ENCODE measurements around the gene UAP1L1. TPM values are rescaled to one million over a fixed set of nuclear protein-coding genes. Genes with fewer than 3 reads are reported as not detected.

UAP1L1 gene
- total and polyA plus RNA-seq, 2 of the 8 experiments (the other 6 are each of a cell fraction or from before 2014, with no cell fraction given) = 2.0 to 5.4 TPM

GRCh38 chr9:137074657-137075274 lies 2.6 kb upstream of the UAP1L1 start:
- peak overlapping the region; percentile 4 for H4K91ac ChIP-seq (replicated peaks; ENCODE audit: insufficient read length, low read length)

More at GRCh38 chr9:137074657-137075274, 2.6 kb upstream of the UAP1L1 start:
- peak overlapping the region in 1 of 2 experiments; percentile 6; a peak in 1 of 4 replicates for H3K4me2 ChIP-seq (ENCODE audit: insufficient read depth in 1 of 2, low read depth in 2 of 2, low read length in 2 of 2)
- peaks cover 20 to 43% (median 31%) of the 10 kb centered on the region in 4 experiments for H3K27me3 ChIP-seq (replicated peaks in 1 of 4; ENCODE audit: control insufficient read depth in 3 of 4, extremely low read depth in 1 of 4, insufficient read depth in 3 of 4, low read length in 3 of 4)
- H3K4me1 ChIP-seq (replicated peaks in 1 of 4; ENCODE audit: control insufficient read depth in 3 of 4, insufficient read depth in 4 of 4, low read length in 3 of 4) = peaks cover 0 to 27% (median 19%) of the 10 kb centered on the region in 4 experiments; a peak in 6 of 7 replicates
- peak overlapping the region; percentile 9 for H2BK15ac ChIP-seq (ENCODE audit: low read length)
- H3K4ac ChIP-seq (replicated peaks; ENCODE audit: insufficient read length, low read depth, low read length) = peak overlapping the region; percentile 71
- H2AFZ ChIP-seq (ENCODE audit: low read length) = no peak overlapping the region
- no peak overlapping the region for H3K23ac ChIP-seq (ENCODE audit: insufficient read length)
- no peak overlapping the region for H3K4me3 ChIP-seq (ENCODE audit: extremely low read depth in 1 of 4, insufficient read depth in 2 of 4, low read depth in 3 of 4, low read length in 4 of 4)
- no peaks in the 10 kb centered on the region for H3K9me3 ChIP-seq (ENCODE audit: insufficient read depth in 2 of 2, low read depth in 1 of 2, low read length in 1 of 2)
- H3K36me3 ChIP-seq (ENCODE audit: control insufficient read depth in 2 of 4, insufficient read depth in 4 of 4, low read length in 3 of 4) = no peaks in the 10 kb centered on the region; a peak in 1 of 8 replicates
- FAIRE-seq = no peak
- peaks cover 0 to 7% of the 10 kb centered on the region in 2 experiments for H4K20me1 ChIP-seq (replicated peaks in 1 of 2; ENCODE audit: control insufficient read depth in 1 of 2, insufficient read depth in 2 of 2, low read length in 2 of 2)
- H2AK5ac ChIP-seq (ENCODE audit: low read depth, low read length) = no peak overlapping the region
- CTCF ChIA-PET (ENCODE audit: partially characterized antibody) = interaction anchor here (0.9 to 4.6 kb wide), 7 partner anchors 9 to 45 kb away, joined by 3 to 27 read pairs (median 4); partner anchors contain the start of gene NPDC1
- no peak overlapping the region; a peak in 2 of 7 replicates for H3K9ac ChIP-seq (replicated peaks in 1 of 4; ENCODE audit: extremely low read depth in 1 of 4, low read depth in 3 of 4, low read length in 3 of 4)
- no peak overlapping the region for H4K5ac ChIP-seq (ENCODE audit: insufficient read length, low read depth, low read length)
- DNase-seq (ENCODE audit: low read depth in 1 of 2, low spot score in 2 of 2) = no peak
- no peak overlapping the region for H2BK20ac ChIP-seq (ENCODE audit: low read length)
- no peak overlapping the region for H3K56ac ChIP-seq (replicated peaks; ENCODE audit: insufficient read length, low read depth, low read length)
- H3K79me1 ChIP-seq (ENCODE audit: low read depth, low read length) = no peaks in the 10 kb centered on the region
- H3K14ac ChIP-seq (ENCODE audit: insufficient read length) = no peak overlapping the region
- H3K18ac ChIP-seq (ENCODE audit: extremely low read depth, low read length) = no peak overlapping the region
- H2BK120ac ChIP-seq (replicated peaks; ENCODE audit: low read depth, low read length) = no peak overlapping the region
- 63% methylated on average over 12 of the region's 12 CpGs; no CpG with 5 or more reads in 1 of the 2 experiments for WGBS, 2 experiments (ENCODE audit: extremely low coverage in 1 of 2, insufficient coverage in 1 of 2, insufficient read length in 1 of 2, insufficient replicate concordance in 2 of 2, low coverage in 1 of 2, low lambda C conversion rate in 2 of 2, missing lambda C conversion rate in 1 of 2)
- H4K8ac ChIP-seq (ENCODE audit: extremely low read depth, insufficient read depth, low read length) = no peak overlapping the region; the same call in 1 of the 2 replicates
- H2BK12ac ChIP-seq (ENCODE audit: low read depth, low read length) = peak overlapping the region; percentile 52; the same call in 1 of the 2 replicates
- H3K27ac ChIP-seq (ENCODE audit: low read depth, low read length) = peak overlapping the region; percentile 8; the same call in 1 of the 2 replicates
- peak overlapping the region; percentile 61 for H2BK5ac ChIP-seq (ENCODE audit: low read depth, low read length)
- POLR2A ChIA-PET (ENCODE audit: partially characterized antibody) = interaction anchor here (0.7 to 2.1 kb wide), 4 partner anchors 12 to 266 kb away, joined by 3 to 9 read pairs (median 4); partner anchors contain the start of gene MAN1B1
- peaks cover 21% of the 10 kb centered on the region for H3K23me2 ChIP-seq (ENCODE audit: low read depth, low read length)
- TF ChIP-seq, protein P1, sequence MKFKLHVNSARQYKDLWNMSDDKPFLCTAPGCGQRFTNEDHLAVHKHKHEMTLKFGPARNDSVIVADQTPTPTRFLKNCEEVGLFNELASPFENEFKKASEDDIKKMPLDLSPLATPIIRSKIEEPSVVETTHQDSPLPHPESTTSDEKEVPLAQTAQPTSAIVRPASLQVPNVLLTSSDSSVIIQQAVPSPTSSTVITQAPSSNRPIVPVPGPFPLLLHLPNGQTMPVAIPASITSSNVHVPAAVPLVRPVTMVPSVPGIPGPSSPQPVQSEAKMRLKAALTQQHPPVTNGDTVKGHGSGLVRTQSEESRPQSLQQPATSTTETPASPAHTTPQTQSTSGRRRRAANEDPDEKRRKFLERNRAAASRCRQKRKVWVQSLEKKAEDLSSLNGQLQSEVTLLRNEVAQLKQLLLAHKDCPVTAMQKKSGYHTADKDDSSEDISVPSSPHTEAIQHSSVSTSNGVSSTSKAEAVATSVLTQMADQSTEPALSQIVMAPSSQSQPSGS (IDR thresholded peaks at IDR 0.05; ENCODE audit: low read length) = no peak
- TF ChIP-seq SRF (IDR thresholded peaks at IDR 0.05; ENCODE audit: low read depth, low read length) (no peak), CREB1 (IDR thresholded peaks at IDR 0.05) (no peak), TEAD4 (IDR thresholded peaks at IDR 0.05; ENCODE audit: low read depth, low read length) (peak; percentile 20; the same call in 1 of the 2 replicates), KDM1A (IDR thresholded peaks at IDR 0.05; ENCODE audit: borderline replicate concordance, low read length) (no peak), TAF7 (optimal IDR thresholded peaks at IDR 0.05; ENCODE audit: borderline replicate concordance, low read depth, low read length) (peak; percentile 17), RFX5 (IDR thresholded peaks at IDR 0.05; ENCODE audit: borderline replicate concordance, low read depth, low read length) (no peak), NANOG (IDR thresholded peaks at IDR 0.05; ENCODE audit: insufficient read depth, low read depth, low read length, poor library complexity, severe bottlenecking) (no peak)
- H3K79me2 ChIP-seq (ENCODE audit: control insufficient read depth in 1 of 2, insufficient read depth in 2 of 2, low read length in 2 of 2) = no peaks in the 10 kb centered on the region
